ACC112 (cell line): ENCODE measurements around the gene VTI1A.
"Not testable (repeated sequence)": the region's sequence is repeated elsewhere in the genome, so short reads cannot be mapped to it uniquely, and the experiment has no call there.

Experiments
- H2AFZ ChIP-seq: fragments of 200-600 bp; sonication (generic); one replicate; pipeline ENCODE4 v1.6.0; 2017; ENCODE audit warnings: antibody characterized with exemption, low read length; ENCODE audit not compliant: unreplicated experiment
- H3K27ac ChIP-seq: fragments of 200-600 bp; sonication (generic); 2 replicates; pipeline ENCODE4 v1.5.1; 2014; ENCODE audit warnings: low read depth, mild to moderate bottlenecking, antibody characterized with exemption, low read length, moderate library complexity
- H3K27me3 ChIP-seq: fragments of 200-600 bp; sonication (generic); 2 replicates; pipeline ENCODE4 v1.6.1; 2014; ENCODE audit warnings: mild to moderate bottlenecking, antibody characterized with exemption, low read length, moderate library complexity, mixed read lengths; ENCODE audit not compliant: insufficient read depth
- H3K36me3 ChIP-seq: fragments of 200-600 bp; sonication (generic); 2 replicates; pipeline ENCODE4 v1.6.1; 2016; ENCODE audit warnings: mild to moderate bottlenecking, antibody characterized with exemption, low read length, moderate library complexity, mixed read lengths; ENCODE audit not compliant: insufficient read depth
- H3K4me1 ChIP-seq: fragments of 200-600 bp; sonication (generic); one replicate; pipeline ENCODE4 v1.6.1; 2016; ENCODE audit warnings: low read length, mixed read lengths; ENCODE audit not compliant: insufficient read depth, unreplicated experiment, control insufficient read depth
- H3K4me3 ChIP-seq: fragments of 200-600 bp; sonication (generic); 2 replicates; pipeline ENCODE4 v1.5.1; 2014; ENCODE audit warnings: mild to moderate bottlenecking, low read depth, low read length
- H3K79me2 ChIP-seq: fragments of 200-600 bp; sonication (generic); one replicate; pipeline ENCODE4 v1.6.0; 2016; ENCODE audit warnings: low read length; ENCODE audit not compliant: control insufficient read depth, unreplicated experiment, insufficient read depth

The VTI1A gene

DNA sequence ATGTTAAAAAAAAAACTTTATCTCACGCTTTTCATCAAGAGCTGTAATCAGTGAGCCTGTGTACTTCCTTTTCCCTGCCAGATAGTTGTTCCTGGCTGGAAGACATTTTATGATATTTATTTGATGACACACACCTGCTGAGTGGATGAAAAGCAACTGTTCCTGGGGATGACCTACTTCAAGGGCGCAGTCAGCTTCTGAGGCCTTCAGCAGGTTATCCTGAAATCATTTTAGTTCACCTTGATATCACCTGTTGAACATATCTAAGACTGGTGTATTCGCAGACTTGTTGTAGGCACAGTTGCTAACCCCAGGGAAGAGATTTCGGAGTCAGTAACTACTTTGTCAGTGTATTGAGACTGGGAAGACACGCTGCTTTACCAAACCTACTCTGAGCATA is 268.6 kb downstream of the VTI1A start:
- Histone ChIP-seq H2AFZ (no peak overlapping the region), H3K27ac (no peak overlapping the region), H3K4me3 (no peak overlapping the region), H3K36me3 (no peaks in the 10 kb centered on the region), H3K27me3 (no peaks in the 10 kb centered on the region), H3K79me2 (no peaks in the 10 kb centered on the region), H3K4me1 (peaks cover 18% of the 10 kb centered on the region)

DNA sequence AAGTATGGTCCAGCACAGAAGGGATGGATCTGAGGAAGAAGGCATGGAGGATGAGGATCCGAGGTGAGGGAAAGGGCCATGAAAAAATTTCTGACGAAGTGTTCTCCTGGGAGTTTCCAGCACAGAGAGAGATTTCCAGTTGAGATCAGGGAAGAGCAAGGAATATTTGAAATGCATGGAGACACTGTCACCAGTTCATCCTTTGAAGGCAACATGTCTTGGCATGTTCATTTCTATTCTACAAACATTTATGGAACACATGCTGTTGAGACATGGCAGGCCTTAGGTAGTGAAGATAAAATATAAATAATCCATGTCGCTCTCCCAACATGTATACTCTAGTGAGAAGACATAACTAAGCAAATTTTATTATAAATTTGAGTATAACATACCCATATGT is 269.1 kb downstream of the VTI1A start:
- H2AFZ ChIP-seq: no peak overlapping the region
- H3K4me1 ChIP-seq: peaks cover 18% of the 10 kb centered on the region
- no peak overlapping the region for H3K27ac ChIP-seq
- H3K79me2 ChIP-seq: no peaks in the 10 kb centered on the region
- no peaks in the 10 kb centered on the region for H3K36me3 ChIP-seq
- no peaks in the 10 kb centered on the region for H3K27me3 ChIP-seq
- H3K4me3 ChIP-seq: no peak overlapping the region

DNA sequence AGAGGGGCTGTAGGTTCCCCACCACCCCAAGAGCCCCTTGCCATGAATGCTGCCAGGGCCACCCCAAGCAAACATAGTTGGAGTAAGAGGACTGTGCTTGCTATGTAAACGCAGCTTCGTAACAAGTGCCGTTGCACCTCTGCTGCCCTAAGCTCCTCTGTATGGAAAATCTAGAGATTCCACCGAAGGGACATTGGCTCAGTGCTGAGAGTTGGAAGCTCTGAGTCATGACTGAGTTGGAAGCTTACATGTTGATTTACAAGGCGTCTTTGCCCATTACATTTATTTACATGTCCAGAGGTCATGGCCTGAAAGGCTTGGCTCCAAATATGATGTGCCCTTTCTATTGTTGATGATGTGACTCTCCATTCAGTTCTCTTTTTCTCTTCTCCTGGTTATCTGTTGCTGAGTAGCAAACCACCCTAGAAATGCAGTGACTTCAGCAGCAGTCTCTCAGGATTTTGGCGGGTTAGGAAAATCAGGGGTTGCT is 270.0 kb downstream of the VTI1A start:
- Histone ChIP-seq H2AFZ (no peak overlapping the region), H3K79me2 (no peaks in the 10 kb centered on the region), H3K4me3 (no peak overlapping the region), H3K36me3 (no peaks in the 10 kb centered on the region), H3K27me3 (no peaks in the 10 kb centered on the region), H3K27ac (peak overlapping the region; percentile 18; the same call in 1 of the 2 replicates), H3K4me1 (peaks cover 18% of the 10 kb centered on the region)

DNA sequence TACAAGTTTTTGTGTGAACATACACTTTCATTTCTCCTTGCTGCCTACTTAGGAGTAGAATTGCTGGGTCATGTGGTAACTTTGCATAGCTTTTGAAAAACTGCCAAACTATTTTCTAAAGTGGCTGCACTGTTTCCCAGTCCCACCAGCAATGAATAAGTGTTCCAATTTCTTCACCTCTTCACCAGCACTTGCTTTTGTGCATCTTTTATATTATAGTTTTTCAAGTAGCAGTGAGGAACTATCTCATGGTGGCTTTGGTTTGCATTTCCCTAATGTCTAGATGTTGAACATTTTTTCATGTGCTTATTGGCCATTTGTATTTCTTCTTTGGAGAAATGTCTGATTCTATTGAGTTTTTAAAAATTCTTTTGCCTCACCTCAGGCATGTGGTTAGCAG is 273.2 kb downstream of the VTI1A start:
- Histone ChIP-seq H3K27me3 (no peaks in the 10 kb centered on the region), H3K36me3 (no peaks in the 10 kb centered on the region)

DNA sequence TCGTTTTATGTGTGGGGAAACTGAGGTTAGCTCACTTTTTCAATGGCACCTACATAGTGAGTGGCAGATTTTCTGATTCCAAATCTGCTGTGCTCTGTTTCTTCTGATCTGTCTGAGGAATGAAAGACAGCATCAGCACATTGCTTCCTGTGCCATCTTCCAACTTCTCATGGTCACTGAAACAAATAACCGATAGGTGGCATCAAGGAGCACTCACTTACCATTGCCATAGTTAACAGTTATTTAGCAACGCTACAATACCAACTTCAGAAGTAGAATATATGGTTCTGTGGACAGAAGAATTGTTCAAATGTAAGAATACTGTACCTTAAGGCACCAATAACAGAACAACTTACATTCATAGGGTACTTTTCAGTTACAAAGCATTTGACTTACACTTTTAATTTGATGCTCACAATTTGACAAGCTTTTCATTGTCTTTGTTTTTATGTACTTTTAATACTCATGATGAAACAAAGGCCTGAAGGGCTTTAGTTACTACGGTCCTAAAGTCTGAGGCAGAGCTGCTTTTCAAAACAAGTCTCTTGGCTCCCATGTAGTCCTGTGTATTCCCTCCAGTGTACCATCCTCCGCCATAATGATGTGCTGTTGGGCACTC is 274.2 kb downstream of the VTI1A start:
- Histone ChIP-seq H3K36me3 (no peaks in the 10 kb centered on the region), H3K27ac (no peak overlapping the region), H2AFZ (no peak overlapping the region), H3K79me2 (no peaks in the 10 kb centered on the region), H3K4me1 (peaks cover 16% of the 10 kb centered on the region), H3K4me3 (no peak overlapping the region), H3K27me3 (no peaks in the 10 kb centered on the region)

More for the DNA sequence above, 273.2 kb downstream of the VTI1A start:
- Histone ChIP-seq H3K27ac (no peak overlapping the region), H2AFZ (no peak overlapping the region), H3K79me2 (no peaks in the 10 kb centered on the region), H3K4me3 (no peak overlapping the region), H3K4me1 (peaks cover 18% of the 10 kb centered on the region)

DNA sequence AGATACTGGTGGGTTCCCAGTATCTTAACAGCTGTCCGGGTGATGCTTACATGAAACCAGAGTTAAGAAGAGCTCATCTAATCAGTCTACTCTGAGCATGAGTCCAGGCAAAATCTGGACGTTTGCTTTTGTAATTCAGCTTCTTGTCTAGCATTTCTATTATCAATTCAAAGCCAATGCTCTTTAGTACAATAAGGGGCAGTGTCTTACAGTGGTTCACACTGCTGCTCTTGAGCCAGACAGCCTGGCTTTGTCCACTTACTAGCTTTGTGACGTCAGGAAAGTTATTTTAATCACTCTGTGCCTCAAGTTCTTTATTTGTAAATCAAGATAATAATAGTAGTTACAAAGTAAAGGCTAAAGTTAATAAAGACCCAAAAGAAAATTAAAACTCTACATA is 275.7 kb downstream of the VTI1A start:
- no peak overlapping the region for H3K27ac ChIP-seq
- no peaks in the 10 kb centered on the region for H3K79me2 ChIP-seq
- H3K4me1 ChIP-seq: peaks cover 1% of the 10 kb centered on the region
- no peaks in the 10 kb centered on the region for H3K27me3 ChIP-seq
- no peak overlapping the region for H2AFZ ChIP-seq
- no peaks in the 10 kb centered on the region for H3K36me3 ChIP-seq
- no peak overlapping the region for H3K4me3 ChIP-seq

DNA sequence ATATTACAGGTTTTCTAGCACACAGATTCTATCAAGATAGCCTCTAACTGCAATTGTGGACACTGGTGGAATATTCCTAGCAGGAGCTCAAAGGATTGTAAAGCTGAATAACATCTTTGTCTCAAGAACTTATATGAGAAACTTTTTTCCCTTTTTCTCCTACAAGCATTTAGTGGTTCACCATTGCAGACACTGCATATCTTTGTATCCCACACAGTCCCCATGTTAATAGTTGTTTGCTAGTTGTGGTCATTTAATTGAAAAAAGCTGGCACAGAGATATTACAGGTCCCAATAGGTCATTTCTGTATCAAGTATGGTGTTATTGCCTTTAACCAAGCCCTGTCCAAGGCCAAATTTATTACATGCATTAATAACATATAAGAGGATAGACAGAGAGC is 276.9 kb downstream of the VTI1A start:
- Histone ChIP-seq H3K36me3 (no peaks in the 10 kb centered on the region), H3K27me3 (no peaks in the 10 kb centered on the region), H3K79me2 (no peaks in the 10 kb centered on the region), H2AFZ (no peak overlapping the region), H3K27ac (no peak overlapping the region), H3K4me3 (no peak overlapping the region), H3K4me1 (no peaks in the 10 kb centered on the region)

DNA sequence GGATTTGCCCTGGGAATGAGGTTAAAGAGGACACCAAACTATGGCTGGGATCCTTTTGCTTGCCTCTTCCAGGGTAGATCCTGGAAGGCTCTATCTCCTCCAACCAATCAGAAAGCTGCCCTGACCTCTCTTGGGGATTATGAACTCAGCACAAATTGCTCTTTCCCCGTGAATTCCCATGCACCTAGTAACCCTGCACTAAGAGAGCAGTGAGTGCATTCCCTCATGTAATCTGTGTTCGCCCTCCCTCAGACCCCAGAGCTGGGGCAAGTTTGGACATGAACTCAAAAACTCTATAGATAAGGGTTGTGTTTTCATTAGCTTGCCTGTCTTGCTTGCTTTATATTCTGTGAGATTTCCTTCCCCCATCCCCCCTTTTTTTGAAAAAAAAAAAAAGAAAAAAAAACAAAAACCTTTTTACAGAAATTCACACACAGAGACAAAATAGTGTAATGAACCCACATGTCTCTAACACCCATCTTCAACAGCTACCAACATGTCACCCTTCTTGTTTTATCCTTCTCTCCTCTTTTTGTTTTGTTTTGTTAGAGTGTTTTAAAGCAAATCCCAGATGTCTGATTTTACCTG is 277.5 kb downstream of the VTI1A start:
- H3K27me3 ChIP-seq: no peaks in the 10 kb centered on the region
- H3K4me1 ChIP-seq: no peaks in the 10 kb centered on the region
- no peak overlapping the region for H2AFZ ChIP-seq
- no peaks in the 10 kb centered on the region for H3K36me3 ChIP-seq
- no peak overlapping the region for H3K4me3 ChIP-seq
- no peaks in the 10 kb centered on the region for H3K79me2 ChIP-seq
- no peak overlapping the region for H3K27ac ChIP-seq

DNA sequence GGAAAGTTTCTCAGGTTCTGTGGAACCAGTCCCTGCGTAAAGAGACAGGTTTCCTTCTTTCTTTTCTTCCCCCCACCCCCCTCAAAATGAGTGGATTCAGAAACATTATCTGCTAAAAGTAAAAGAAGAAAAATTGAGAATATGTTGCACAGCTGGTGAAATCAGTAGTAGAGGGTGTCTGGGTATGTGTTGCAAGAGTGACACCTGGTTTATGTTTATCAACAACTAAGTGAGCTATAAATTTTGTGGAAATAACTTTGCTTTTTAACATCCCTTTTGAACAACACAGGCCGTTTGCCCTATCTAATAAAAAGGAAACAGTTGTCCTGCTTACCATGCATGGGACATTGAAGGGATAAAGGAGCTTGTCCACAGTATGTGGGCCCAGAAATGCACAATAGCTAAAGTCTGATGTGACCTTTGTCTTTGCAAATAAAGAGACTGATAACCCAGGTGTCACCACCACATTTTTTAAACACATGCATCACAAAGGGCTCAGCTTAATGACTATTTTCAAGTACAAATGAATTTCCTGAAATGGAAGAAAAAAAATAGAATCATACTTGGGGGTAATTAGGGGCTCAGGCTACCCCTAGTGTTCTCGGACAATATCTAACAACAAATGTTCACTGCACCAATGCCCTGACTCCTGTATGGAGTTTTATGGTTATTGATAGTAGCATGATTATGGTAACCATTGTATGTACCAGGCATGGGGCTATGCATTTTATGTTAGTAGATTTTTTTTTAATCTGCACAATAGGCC is 281.3 kb downstream of the VTI1A start:
- Histone ChIP-seq H2AFZ (no peak overlapping the region), H3K27ac (no peak overlapping the region), H3K4me1 (peaks cover 7% of the 10 kb centered on the region), H3K36me3 (no peaks in the 10 kb centered on the region), H3K79me2 (no peaks in the 10 kb centered on the region), H3K27me3 (no peaks in the 10 kb centered on the region), H3K4me3 (no peak overlapping the region)

DNA sequence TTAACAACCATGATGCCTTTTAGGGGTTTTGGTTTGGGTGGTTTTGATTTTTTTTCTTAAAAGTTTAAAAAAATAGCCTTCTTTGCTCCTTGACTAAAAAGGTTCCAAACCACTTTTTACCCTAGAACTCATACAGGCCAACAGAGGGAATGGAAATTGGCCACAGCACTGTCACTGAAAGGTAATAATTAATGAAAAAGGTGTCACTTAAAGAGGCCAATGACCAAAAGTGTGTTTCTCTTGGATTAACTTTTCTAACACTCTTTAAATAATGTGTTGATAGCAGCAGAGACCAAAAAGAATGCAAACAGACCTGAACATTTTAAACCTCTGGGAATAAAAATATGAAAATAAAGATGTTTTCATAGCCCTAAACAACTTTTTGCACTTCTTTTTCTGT is 282.0 kb downstream of the VTI1A start:
- H3K27me3 ChIP-seq: no peaks in the 10 kb centered on the region
- H3K4me1 ChIP-seq: peaks cover 7% of the 10 kb centered on the region
- H3K79me2 ChIP-seq: no peaks in the 10 kb centered on the region
- no peak overlapping the region for H3K4me3 ChIP-seq
- no peak overlapping the region for H3K27ac ChIP-seq
- H2AFZ ChIP-seq: no peak overlapping the region
- H3K36me3 ChIP-seq: no peaks in the 10 kb centered on the region

DNA sequence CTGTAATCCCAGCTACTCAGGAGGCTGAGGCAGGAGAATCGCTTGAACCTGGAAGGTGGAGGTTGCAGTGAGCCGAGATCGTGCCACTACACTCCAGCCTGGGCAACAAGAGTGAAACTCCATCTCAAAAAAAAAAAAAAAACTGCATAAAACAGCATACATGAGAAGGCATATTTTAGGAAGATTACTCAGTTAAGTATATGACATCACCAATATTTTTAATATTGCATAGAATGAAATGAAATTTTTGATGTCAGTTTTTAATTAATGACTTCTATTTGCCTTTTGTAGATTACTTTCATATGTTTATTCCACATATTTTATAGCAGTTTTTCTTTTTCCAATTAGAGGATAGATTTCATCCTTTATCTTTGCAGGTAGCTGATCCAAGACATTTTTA is 284.4 kb downstream of the VTI1A start:
- H2AFZ ChIP-seq, H3K36me3 ChIP-seq, H3K79me2 ChIP-seq, H3K4me1 ChIP-seq, H3K27me3 ChIP-seq, H3K27ac ChIP-seq, H3K4me3 ChIP-seq: not testable (repeated sequence)
